H9 (cell line): Measurements from ENCODE around the gene CENPI. TPM values are rescaled to one million over a fixed set of nuclear protein-coding genes. Genes with fewer than 3 reads are reported as not detected.
A peak's percentile ranks its signal among the peaks of the same experiment; 100 is the strongest.

Experiments used
- DNase-seq: peaks from one replicate; pipeline ENCODE4 v3.0.0-alpha.2; 2017
- H2AFZ ChIP-seq: one replicate; pipeline ENCODE4 v1.6.1; 2013; ENCODE audit warnings: mild to moderate bottlenecking, low read length, control low read depth, moderate library complexity
- H2AK5ac ChIP-seq: 2 replicates; pipeline ENCODE4 v1.6.1; 2013; ENCODE audit warnings: low read length, control low read depth, mixed read lengths; ENCODE audit not compliant: insufficient read length
- H2BK120ac ChIP-seq: one replicate; pipeline ENCODE4 v1.6.1; 2013; ENCODE audit warnings: low read depth, mild to moderate bottlenecking, low read length, control low read depth, inconsistent platforms; ENCODE audit not compliant: poor library complexity, severe bottlenecking
- H2BK12ac ChIP-seq: 2 replicates; pipeline ENCODE4 v1.6.1; 2013; ENCODE audit warnings: low read length, control low read depth, mixed read lengths, low read depth; ENCODE audit not compliant: insufficient read length
- H2BK15ac ChIP-seq: 2 replicates; pipeline ENCODE4 v1.6.1; 2013; ENCODE audit warnings: low read depth, low read length, control low read depth
- H2BK20ac ChIP-seq: one replicate; pipeline ENCODE4 v1.6.1; 2013; ENCODE audit warnings: low read depth, mild to moderate bottlenecking, low read length, control low read depth, inconsistent platforms; ENCODE audit not compliant: poor library complexity, severe bottlenecking
- H2BK5ac ChIP-seq: 2 replicates; pipeline ENCODE4 v1.6.1; 2013; ENCODE audit warnings: low read length, control low read depth, mixed read lengths; ENCODE audit not compliant: insufficient read length
- H3K14ac ChIP-seq: 2 replicates; pipeline ENCODE4 v1.6.1; 2013; ENCODE audit warnings: low read length, control low read depth; ENCODE audit not compliant: insufficient read depth
- H3K18ac ChIP-seq: 2 replicates; pipeline ENCODE4 v1.6.1; 2013; ENCODE audit warnings: low read depth, mild to moderate bottlenecking, mixed read lengths, low read length, control low read depth; ENCODE audit not compliant: insufficient read length
- H3K23ac ChIP-seq: 2 replicates; pipeline ENCODE4 v1.6.1; 2013; ENCODE audit warnings: low read length, control low read depth, mixed read lengths, low read depth; ENCODE audit not compliant: insufficient read length
- H3K23me2 ChIP-seq: 2 replicates; pipeline ENCODE4 v1.6.1; 2013; ENCODE audit warnings: low read depth, mild to moderate bottlenecking, mixed read lengths, low read length, control low read depth; ENCODE audit not compliant: insufficient read length, poor library complexity, severe bottlenecking
- H3K27ac ChIP-seq: 2 replicates; pipeline ENCODE4 v1.5.1; 2013; ENCODE audit warnings: low read length, control low read depth, mixed read lengths, low read depth; ENCODE audit not compliant: insufficient read length
- H3K27me3 ChIP-seq: 2 replicates; pipeline ENCODE4 v1.6.1; 2013; ENCODE audit warnings: low read length, control low read depth, inconsistent platforms; ENCODE audit not compliant: insufficient read depth
- H3K4ac ChIP-seq: 2 replicates; pipeline ENCODE4 v1.6.1; 2013; ENCODE audit warnings: low read depth, mild to moderate bottlenecking, control low read depth, inconsistent platforms, low read length, moderate library complexity
- H3K4me1 ChIP-seq: 2 replicates; pipeline ENCODE4 v1.6.1; 2013; ENCODE audit warnings: low read length, control low read depth, inconsistent platforms; ENCODE audit not compliant: insufficient read depth
- H3K4me2 ChIP-seq: 2 replicates; pipeline ENCODE4 v1.6.1; 2013; ENCODE audit warnings: low read length, control low read depth, mixed read lengths; ENCODE audit not compliant: insufficient read length, insufficient read depth
- H3K56ac ChIP-seq: 2 replicates; pipeline ENCODE4 v1.6.1; 2013; ENCODE audit warnings: low read depth, mild to moderate bottlenecking, mixed read lengths, low read length, control low read depth; ENCODE audit not compliant: insufficient read length
- H3K79me1 ChIP-seq: 2 replicates; pipeline ENCODE4 v1.6.1; 2013; ENCODE audit warnings: low read depth, mild to moderate bottlenecking, moderate library complexity, low read length, control low read depth, inconsistent platforms; ENCODE audit not compliant: insufficient read depth, poor library complexity, severe bottlenecking
- H3K79me2 ChIP-seq: 2 replicates; pipeline ENCODE4 v1.6.1; 2013; ENCODE audit warnings: low read length, control low read depth, inconsistent platforms; ENCODE audit not compliant: insufficient read depth
- H3K9ac ChIP-seq: 2 replicates; pipeline ENCODE4 v1.6.1; 2013; ENCODE audit warnings: low read length, control low read depth, mixed read lengths; ENCODE audit not compliant: insufficient read length; ENCODE audit errors: extremely low read depth
- H3K9me3 ChIP-seq: one replicate; pipeline ENCODE4 v1.6.1; 2013; ENCODE audit warnings: low read depth, low read length, inconsistent platforms; ENCODE audit not compliant: control insufficient read depth
- H3T11ph ChIP-seq: one replicate; pipeline ENCODE4 v1.6.1; 2013; ENCODE audit warnings: mild to moderate bottlenecking, low read length, control low read depth, inconsistent platforms
- H4K20me1 ChIP-seq: one replicate; pipeline ENCODE4 v1.6.1; 2013; ENCODE audit not compliant: control insufficient read depth, insufficient read length, insufficient read depth
- H4K5ac ChIP-seq: 2 replicates; pipeline ENCODE4 v1.6.1; 2013; ENCODE audit warnings: low read depth, mild to moderate bottlenecking, mixed read lengths, low read length, control low read depth; ENCODE audit not compliant: insufficient read length
- H4K8ac ChIP-seq: replicated peaks from 2 replicates; pipeline ENCODE4 v1.6.1; 2013; ENCODE audit warnings: low read length, control low read depth, mixed read lengths, low read depth; ENCODE audit not compliant: insufficient read length
- H4K91ac ChIP-seq: 2 replicates; pipeline ENCODE4 v1.6.1; 2013; ENCODE audit warnings: low read depth, mild to moderate bottlenecking, moderate library complexity, mixed read lengths, low read length, control low read depth; ENCODE audit not compliant: insufficient read length
- H3K27ac Mint-ChIP-seq, 3 experiments: 2 replicates in 2 of 3; 3 replicates in 1 of 3; pipeline ENCODE4 v1.8.0; 2020 to 2021; ENCODE audit warnings: mixed read lengths in 3 of 3, mild to moderate bottlenecking in 1 of 3, moderate library complexity in 1 of 3
- H3K27me3 Mint-ChIP-seq: 2 replicates; pipeline ENCODE4 v1.8.0; 2021; ENCODE audit warnings: low read depth, mild to moderate bottlenecking, moderate library complexity, mixed read lengths
- H3K36me3 Mint-ChIP-seq, 3 experiments: 2 replicates in 2 of 3; 3 replicates in 1 of 3; pipeline ENCODE4 v1.8.0; 2020 to 2021; ENCODE audit warnings: low read depth in 3 of 3, mixed read lengths in 3 of 3; ENCODE audit not compliant: insufficient read depth in 1 of 3
- H3K4me1 Mint-ChIP-seq, 2 experiments: 2 replicates each; pipeline ENCODE4 v1.8.0; 2020; ENCODE audit warnings: mixed read lengths in 2 of 2
- H3K4me3 Mint-ChIP-seq, 2 experiments: 2 replicates in 1 of 2; 3 replicates in 1 of 2; pipeline ENCODE4 v1.8.0; 2020 to 2021; ENCODE audit warnings: mild to moderate bottlenecking in 2 of 2, mixed read lengths in 2 of 2, moderate library complexity in 1 of 2
- H3K9me3 Mint-ChIP-seq, 2 experiments: 2 replicates in 1 of 2; 3 replicates in 1 of 2; pipeline ENCODE4 v1.8.0; 2020; ENCODE audit warnings: mild to moderate bottlenecking in 2 of 2, mixed read lengths in 2 of 2, moderate library complexity in 1 of 2
- WGBS: extraction: QIAGEN DNeasy Blood & Tissue Kit; methylation state at CpG from one replicate; pipeline ENCODE4 v1.1.7; 2013; ENCODE audit warnings: missing lambda C conversion rate, low lambda C conversion rate, mixed read lengths; ENCODE audit not compliant: insufficient read length; ENCODE audit errors: extremely low coverage; 5-methylcytosine and 5-hydroxymethylcytosine counted together
- total RNA-seq: library from RNA; stranded (reverse); gene quantifications from 2 replicates; pipeline ENCODE4 v1.2.1, GENCODE V29; 2021
- TF ChIP-seq, protein P1 (sequence below): fragments of 200-600 bp; sonication (generic); conservative IDR thresholded peaks from 3 replicates; pipeline ENCODE4 v1.8.0; 2021; ENCODE audit warnings: antibody characterized with exemption, mild to moderate bottlenecking

The CENPI gene
- total RNA-seq, 1 experiment from 2014 or later: 20.0 TPM

DNA sequence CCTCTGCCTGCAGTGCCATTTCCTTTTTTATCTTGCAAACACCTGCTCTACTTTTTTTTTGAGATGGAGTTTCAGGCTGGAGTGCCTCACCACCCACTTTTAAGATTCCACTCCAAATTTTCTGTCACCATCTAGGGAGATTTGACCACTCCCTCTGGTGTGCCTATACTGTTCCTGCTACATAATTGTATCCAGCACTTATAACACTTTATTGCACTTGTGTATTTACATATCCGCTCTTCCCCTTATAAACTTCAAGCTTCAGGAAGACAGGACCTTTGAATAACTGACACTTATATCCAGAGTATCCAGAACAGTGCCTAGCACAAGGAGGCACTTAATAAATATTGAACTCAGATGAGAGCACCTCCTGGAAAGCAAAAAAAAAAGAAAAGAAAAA lies 6.2 kb upstream of the CENPI start:
- no peak overlapping the region for H2BK5ac ChIP-seq
- H3K14ac ChIP-seq: no peak overlapping the region
- no peak overlapping the region for H3K9ac ChIP-seq
- no peak overlapping the region for H3K27ac ChIP-seq
- H3K56ac ChIP-seq: no peak overlapping the region
- H3K79me2 ChIP-seq: no peaks in the 10 kb centered on the region
- no peaks in the 10 kb centered on the region for H3K4me1 ChIP-seq
- no peaks in the 10 kb centered on the region for H3K23me2 ChIP-seq
- no peak overlapping the region for H3T11ph ChIP-seq
- H4K91ac ChIP-seq: no peak overlapping the region
- no peak overlapping the region for H2BK20ac ChIP-seq
- H3K18ac ChIP-seq: no peak overlapping the region
- H3K27me3 ChIP-seq: no peaks in the 10 kb centered on the region
- Mint-ChIP-seq H3K27ac (peak overlapping the region in 1 of 3 experiments; percentile 52; a peak in 2 of 7 replicates), H3K36me3 (peaks cover 0 to 3% (median 3%) of the 10 kb centered on the region in 3 experiments; a peak in 4 of 7 replicates), H3K4me3 (no peak overlapping the region), H3K27me3 (no peaks in the 10 kb centered on the region; the same call in 1 of the 2 replicates), H3K4me1 (no peaks in the 10 kb centered on the region), H3K9me3 (peaks cover 66 to 70% of the 10 kb centered on the region in 2 experiments)
- peaks cover 32% of the 10 kb centered on the region for H3K9me3 ChIP-seq
- no peak overlapping the region for H3K4me2 ChIP-seq
- H2BK120ac ChIP-seq: no peak overlapping the region
- H4K8ac ChIP-seq: no peak overlapping the region
- H2BK12ac ChIP-seq: no peak overlapping the region
- no peaks in the 10 kb centered on the region for H4K20me1 ChIP-seq
- H2BK15ac ChIP-seq: no peak overlapping the region
- DNase-seq: no peak
- no peaks in the 10 kb centered on the region for H3K79me1 ChIP-seq
- H3K4ac ChIP-seq: no peak overlapping the region
- H3K23ac ChIP-seq: no peak overlapping the region
- no peak overlapping the region for H2AFZ ChIP-seq
- H4K5ac ChIP-seq: no peak overlapping the region
- H2AK5ac ChIP-seq: no peak overlapping the region
- no CpG with 5 or more reads among the region's 1 CpG for WGBS
- TF ChIP-seq, protein P1, sequence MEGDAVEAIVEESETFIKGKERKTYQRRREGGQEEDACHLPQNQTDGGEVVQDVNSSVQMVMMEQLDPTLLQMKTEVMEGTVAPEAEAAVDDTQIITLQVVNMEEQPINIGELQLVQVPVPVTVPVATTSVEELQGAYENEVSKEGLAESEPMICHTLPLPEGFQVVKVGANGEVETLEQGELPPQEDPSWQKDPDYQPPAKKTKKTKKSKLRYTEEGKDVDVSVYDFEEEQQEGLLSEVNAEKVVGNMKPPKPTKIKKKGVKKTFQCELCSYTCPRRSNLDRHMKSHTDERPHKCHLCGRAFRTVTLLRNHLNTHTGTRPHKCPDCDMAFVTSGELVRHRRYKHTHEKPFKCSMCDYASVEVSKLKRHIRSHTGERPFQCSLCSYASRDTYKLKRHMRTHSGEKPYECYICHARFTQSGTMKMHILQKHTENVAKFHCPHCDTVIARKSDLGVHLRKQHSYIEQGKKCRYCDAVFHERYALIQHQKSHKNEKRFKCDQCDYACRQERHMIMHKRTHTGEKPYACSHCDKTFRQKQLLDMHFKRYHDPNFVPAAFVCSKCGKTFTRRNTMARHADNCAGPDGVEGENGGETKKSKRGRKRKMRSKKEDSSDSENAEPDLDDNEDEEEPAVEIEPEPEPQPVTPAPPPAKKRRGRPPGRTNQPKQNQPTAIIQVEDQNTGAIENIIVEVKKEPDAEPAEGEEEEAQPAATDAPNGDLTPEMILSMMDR: no peak
